NK-92 (cell line): ENCODE results near the gene CALML3.
"Not testable (repeated sequence)": the region's sequence is repeated elsewhere in the genome, so short reads cannot be mapped to it uniquely, and the experiment has no call there.

Experiments
- DNase-seq: peaks from one replicate; lab custom pipeline; 2025; ENCODE audit not compliant: unreplicated experiment; lab: John Stamatoyannopoulos, UW

Gene CALML3

GRCh38 chr10:5552376-5553321 is 27.9 kb downstream of the CALML3 start:
- DNase-seq, result no peak

DNA sequence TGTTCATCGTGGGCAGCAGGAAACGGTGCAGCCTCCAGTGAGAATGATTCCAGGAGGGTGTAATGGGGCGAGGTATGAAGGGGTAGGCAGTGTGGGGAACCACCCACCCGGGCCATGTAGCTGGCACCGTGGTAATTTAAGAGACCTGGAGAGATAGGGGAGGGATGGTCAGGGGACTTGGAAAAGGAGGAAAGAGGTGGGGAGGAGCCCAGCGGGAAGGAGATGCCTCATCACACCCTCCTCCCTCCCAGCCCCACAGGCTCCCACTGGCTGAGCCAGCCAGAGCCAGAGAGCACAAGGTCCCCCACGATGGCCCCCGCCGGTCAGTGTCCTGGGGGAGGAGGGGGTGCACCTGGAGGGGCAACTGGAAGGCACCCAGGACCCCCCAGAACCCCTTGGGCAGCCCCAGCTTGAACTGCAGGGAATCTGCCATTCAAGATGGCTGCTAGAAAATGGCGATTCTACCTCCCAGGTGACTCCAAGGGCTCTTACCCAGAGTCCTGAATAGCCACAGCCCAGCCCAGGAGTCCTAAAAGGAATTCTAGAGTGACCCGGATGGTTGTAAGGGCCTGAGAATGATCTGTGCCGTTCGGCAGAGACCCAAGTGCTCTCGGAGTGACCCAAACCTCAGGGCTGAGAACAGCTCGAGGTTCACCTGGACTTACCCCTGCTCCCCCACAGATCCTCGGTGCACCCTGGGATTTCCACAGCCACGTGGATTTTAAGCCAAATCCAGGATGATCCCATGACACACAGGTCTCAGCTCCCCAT is 28.8 kb downstream of the CALML3 start:
- no peak for DNase-seq

GRCh38 chr10:5555021-5555510 is 30.3 kb downstream of the CALML3 start:
- no peak for DNase-seq

DNA sequence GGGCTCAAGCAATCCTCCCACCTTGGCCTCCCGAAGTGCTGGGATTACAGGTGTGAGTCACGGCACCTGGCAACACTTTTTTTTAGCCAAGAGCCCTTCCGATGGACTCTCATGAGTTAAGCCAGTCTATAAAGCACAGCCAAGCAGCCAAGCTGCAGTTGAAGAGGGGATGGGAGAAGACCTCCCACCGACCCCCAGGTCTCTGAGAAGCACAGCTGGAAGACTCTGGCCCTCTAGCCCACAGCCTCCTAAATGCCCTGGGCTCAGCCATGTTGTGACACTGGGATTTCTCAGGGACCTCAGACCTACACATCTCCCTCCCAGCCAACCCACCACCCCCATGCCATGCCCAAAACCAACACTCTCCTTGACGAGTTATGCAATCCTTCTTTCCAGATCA is 31.1 kb downstream of the CALML3 start:
- DNase-seq, result no peak

DNA sequence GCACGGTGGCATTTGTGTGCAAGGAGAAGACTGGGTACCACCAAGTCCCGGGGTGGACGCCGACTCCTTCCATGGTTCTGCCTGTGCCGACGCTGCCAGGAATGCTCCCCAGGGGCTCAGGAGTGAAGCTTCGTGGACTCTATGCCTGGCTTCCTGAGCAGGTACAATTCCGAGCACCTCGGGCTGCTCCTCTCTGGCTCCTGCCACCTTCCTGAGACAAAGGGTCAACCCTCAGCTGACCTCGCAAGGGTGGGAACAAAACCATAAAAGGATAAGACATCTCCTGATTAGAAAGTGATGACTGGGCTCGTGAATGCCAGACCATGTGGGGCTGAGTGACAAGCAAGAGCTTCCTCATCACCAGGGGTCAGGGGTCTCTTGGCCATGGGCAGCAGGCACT is 31.8 kb downstream of the CALML3 start:
- DNase-seq, result no peak

DNA sequence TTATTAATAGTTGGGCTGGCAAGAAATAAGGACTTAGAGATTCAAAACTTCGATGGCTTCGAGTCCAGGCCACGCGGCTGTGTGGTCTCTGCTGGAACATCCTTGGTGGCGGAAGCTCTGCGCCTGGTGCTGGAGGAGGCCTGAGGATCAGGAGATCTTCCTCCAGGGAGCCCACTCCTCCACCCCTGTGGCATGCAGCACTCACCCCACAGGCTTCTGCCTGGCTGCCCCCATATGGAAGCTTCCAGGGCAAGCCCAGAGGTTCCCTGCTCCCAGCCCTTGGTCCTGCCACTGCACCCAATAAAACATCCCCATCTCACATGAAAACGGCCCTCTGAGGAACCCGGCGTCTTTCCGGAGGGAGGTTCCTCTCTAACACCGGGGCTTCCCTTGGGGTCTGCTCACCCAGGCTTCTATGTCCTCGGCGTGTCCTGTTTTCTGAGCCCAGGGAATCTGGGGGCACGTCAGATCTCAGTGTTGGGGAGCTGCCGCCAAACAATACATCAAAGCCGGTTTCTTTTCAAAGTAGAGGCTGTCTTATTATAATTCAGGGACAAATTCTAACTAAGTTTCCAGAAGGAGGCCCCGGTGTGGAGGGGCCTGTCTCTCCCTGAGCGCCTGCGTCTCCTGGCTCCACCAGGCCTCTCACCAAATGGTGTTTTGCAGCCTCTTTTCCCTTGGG is 32.4 kb downstream of the CALML3 start:
- no peak for DNase-seq

DNA sequence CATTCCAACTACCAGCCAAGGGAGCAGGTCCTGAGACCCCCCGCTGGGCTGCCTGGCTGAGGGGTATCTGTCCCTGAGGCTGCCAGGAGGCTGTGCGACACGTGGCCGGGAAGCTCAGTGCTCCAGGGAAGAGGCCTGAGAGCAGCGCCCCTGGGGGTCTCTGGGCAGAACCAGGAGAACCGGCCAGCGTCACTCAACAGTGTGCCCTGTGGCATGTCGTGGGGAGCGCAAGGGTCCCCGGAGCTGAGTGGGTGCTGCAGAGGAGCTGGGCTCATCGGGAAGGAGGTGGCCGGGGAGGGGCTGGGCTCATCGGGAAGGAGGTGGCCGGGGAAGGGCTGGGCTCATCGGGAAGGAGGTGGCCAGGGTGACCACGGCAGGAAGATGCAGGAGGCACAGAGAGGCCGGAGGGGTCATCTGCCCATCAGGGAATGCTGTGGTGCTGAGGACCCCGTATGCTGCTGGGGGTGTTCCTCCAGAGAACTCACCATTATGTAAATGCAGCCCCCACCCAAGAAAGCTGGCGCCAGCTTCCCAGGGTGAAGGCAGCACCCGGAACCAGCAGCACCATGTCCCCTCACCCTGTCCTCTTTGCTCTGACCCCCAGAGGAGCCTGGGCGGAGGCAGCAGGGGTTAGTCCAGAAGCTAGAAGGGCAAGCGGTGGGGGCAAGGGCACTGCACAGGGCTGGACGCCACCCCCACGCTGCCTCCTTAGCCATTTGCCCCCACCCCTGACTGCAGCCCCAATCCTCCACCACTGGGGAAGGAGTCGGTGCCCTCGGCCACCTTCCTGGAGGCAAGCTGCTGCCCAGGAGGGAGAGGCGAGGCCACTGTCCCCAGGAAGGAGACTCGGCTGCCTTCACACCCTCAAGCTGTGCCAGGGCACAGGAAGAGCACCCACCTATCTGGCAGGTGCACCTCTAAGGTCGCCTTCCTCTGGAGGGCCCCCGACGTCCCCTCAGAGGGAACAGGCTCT is 33.3 kb downstream of the CALML3 start:
- no peak for DNase-seq

- DNase-seq, result not testable (repeated sequence)
Observed at GRCh38 chr10:5559022-5559421, 34.3 kb downstream of the CALML3 start.

- DNase-seq, result no peak
Observed at GRCh38 chr10:5559642-5560141, 34.9 kb downstream of the CALML3 start.

GRCh38 chr10:5560142-5560816 is 35.5 kb downstream of the CALML3 start:
- no peak for DNase-seq

GRCh38 chr10:5560817-5561703 is 36.3 kb downstream of the CALML3 start:
- DNase-seq, result no peak

- no peak for DNase-seq
Observed at GRCh38 chr10:5561704-5562645, 37.2 kb downstream of the CALML3 start.

GRCh38 chr10:5563321-5563961 is 38.7 kb downstream of the CALML3 start:
- no peak for DNase-seq

- no peak for DNase-seq
Observed at GRCh38 chr10:5563991-5564536, 39.3 kb downstream of the CALML3 start.

DNA sequence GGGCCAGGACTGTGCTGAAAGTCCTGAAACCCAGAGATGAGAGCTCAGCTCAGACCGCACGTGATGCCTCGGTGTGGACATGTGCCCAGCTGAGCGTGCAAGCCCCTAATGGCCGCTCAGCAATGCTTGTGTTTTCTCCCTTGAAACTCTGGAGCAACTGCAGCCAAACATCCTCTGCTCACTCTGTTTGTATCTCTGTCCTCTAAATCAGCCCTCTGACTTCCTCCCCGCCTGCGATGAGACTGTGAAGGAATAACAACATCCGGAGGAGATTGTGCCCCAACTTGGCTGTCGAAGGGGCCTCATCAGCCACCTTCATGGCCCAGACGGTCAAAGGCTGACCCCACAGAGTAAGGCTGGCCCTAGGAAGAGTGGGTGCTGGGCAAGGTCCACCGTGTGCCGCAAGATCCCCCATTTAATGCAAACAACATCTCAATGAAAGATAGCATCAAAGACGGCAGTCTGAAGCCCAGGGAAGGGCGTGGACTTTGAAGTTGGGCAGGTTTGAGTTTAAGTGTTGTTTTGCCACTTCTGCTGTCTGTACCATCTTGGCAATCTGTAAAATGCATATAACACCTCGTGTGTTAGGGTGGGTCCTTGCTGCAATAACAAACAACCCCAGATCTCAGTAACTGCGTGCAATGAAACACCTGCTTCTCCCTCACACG is 39.9 kb downstream of the CALML3 start:
- DNase-seq, result no peak

GRCh38 chr10:5565205-5565545 is 40.4 kb downstream of the CALML3 start:
- DNase-seq, result no peak
